GM12874 (cell line): ENCODE measurements around the gene EVI5.

Experiments
- TF ChIP-seq, protein P1 (sequence below): IDR thresholded peaks from 2 replicates; pipeline ENCODE4 v1.5.1; 2011; ENCODE audit warnings: low read depth, mild to moderate bottlenecking, control low read depth, low read length, moderate library complexity; ENCODE audit not compliant: insufficient read depth

Gene EVI5

DNA sequence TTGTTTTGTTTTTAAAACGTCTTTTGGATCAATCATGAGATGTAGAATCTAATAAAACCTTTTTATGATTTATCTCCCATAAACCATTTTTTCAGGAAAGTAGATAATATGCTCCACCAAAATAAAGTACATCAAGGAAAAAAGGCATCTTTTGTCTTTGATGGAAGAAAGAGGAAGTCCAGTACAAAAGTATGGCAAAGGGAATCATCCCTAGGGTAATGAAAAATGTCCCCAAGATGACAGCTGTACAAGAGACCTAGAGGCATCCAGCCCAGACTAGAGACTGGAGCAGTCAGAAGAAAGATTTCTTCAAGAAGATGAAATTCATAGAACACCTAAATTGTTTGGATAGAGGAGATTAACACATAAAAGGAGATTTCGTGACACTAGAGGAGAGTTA is 265.9 kb downstream of the EVI5 start:
- TF ChIP-seq, protein P1, sequence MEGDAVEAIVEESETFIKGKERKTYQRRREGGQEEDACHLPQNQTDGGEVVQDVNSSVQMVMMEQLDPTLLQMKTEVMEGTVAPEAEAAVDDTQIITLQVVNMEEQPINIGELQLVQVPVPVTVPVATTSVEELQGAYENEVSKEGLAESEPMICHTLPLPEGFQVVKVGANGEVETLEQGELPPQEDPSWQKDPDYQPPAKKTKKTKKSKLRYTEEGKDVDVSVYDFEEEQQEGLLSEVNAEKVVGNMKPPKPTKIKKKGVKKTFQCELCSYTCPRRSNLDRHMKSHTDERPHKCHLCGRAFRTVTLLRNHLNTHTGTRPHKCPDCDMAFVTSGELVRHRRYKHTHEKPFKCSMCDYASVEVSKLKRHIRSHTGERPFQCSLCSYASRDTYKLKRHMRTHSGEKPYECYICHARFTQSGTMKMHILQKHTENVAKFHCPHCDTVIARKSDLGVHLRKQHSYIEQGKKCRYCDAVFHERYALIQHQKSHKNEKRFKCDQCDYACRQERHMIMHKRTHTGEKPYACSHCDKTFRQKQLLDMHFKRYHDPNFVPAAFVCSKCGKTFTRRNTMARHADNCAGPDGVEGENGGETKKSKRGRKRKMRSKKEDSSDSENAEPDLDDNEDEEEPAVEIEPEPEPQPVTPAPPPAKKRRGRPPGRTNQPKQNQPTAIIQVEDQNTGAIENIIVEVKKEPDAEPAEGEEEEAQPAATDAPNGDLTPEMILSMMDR, result no peak

DNA sequence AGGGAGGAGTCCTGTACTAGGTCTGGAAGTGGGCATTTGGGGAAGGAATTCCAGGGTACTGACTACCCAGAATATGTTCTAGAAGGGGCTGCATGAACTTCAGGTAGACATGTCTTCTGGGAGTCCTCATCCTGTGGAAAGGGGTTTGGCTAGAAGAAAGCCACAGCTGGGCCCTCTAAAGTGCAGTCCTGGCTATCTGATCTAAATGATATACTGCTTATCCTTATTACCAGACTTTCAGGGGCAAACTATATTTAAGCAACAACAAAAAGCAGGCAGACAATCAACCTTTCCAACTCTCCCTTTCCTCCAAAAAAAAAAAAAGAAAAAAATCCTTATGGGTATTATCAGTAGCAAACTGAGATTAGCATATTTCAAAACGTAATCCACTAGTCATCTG is 268.3 kb downstream of the EVI5 start:
- TF ChIP-seq, protein P1, result no peak

DNA sequence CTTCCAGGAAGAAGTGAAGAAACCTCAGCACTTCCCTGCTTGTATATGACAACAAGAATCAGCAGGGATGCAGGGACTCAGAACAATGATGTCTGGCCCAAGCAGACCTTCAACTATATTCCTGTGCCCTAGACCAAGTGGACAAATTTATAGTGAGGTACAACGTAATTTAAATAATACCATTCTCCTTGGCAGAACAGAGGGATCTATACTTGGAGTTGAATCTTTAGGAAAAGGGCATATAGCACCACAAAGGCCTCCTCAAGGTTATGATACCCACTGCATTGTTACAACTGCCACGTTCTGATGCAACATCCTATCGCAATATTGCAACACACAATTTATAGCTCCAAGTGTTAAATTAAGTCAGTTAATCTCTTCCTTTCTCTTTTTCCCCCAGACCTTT is 269.1 kb downstream of the EVI5 start:
- TF ChIP-seq, protein P1, result no peak

DNA sequence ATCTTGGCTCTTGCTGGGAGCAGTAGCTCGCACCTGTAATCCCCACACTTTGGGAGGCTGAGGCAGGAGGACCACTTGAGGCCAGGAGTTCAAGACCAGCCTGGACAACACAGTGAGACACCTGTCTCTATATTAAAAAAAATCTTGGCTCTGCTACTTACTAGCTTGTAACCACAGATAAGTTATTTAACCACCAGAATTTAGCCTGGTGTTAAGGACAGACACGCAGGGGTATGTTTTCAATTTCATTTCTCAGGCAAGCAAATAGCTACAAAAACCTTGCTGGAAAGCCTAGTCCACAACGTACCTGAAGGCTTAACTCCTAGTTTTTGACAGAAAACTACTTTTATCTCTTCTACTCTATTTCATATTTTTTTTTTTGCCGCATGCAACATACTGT is 273.4 kb downstream of the EVI5 start:
- TF ChIP-seq, protein P1, result no peak

DNA sequence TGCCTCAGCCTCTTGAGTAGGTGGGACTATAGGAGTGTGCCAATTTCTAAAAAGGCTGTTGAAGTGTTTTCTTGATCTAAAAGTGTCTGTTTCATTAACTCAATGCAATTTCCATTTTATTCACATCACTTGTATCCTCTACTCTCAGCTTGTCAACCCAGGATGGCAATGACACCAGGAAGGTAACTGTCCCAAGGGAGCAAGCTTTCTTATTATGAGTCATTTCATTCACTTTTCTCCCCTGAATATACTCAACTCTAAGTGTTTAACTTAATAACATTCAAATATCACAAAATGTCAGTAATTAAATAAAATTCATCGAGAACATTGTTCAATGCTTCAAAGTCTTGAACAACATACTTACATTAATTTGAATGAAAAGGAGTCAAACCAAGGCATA is 275.3 kb downstream of the EVI5 start:
- TF ChIP-seq, protein P1, result no peak

DNA sequence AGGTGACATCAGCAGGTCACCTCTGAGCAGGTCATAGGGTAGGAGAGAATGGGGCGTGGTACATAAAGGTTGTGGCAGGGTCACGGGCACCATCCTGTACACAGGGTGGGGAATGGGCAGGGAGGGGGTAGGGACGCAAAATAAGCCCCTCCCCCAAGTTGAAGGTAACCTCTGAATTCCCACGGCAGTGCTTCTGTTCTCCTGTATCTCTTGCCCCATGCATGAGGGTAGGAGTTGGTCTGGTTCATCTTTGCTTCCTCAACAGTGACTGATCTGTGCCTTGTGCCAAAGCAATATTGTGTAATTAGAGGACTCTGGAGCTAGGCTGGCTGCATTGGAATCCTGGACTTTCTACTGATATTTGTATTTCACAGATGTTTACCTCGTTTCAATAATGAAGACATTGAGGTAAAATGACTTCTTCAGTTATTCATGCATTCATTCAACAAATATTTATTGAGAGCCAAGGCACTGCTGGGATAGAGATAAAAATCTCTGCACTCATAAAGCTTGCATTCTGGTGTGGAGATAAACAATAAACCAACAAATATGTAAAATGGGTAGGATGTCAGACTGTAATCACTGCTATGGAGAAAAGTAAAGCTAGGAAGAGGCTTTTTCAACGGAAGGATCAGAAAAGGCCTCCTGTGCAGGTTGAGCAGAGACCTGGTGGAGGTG is 279.8 kb downstream of the EVI5 start:
- TF ChIP-seq, protein P1, result no peak

DNA sequence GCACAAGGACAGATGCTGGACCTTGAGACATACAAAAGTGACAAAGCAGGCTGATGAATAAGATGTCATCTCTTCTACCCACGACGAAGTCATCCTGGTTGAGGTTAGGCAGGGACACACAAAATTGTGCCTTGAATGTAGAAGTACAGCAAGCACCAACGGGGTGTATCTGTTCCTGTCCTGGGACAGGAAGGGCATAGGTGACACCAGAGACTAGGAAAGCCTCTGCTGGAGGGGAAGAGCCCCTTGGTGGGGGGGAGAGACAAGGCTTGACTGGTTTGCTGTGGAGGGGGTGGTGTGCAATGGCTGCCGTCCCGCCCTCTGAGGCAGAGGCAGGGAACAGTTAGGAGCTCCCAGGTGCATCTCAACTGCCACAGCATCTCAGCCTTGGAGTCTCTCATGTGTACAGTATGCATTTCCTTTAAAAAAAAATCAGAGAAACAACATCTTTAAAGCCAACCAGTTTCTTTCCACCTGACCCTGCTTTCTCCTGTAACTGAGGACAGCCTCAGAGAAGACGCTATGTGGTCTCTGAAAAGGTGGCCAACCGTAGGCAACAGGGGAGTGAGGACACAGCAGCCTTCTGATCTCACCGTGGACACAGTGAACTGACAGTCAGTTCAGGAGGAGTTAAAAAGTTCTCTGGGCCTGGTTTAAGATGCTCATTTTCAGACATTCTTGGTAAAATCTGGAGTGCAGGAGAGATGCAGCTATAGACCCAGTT is 280.5 kb downstream of the EVI5 start:
- TF ChIP-seq, protein P1, result no peak
